ENCODE results near the gene EXOSC3. TPM values are rescaled to one million over a fixed set of nuclear protein-coding genes. Genes with fewer than 3 reads are reported as not detected.

The EXOSC3 gene
- total and polyA plus RNA-seq, 2 of the 8 experiments (the other 6 are each of a cell fraction or from before 2014, with no cell fraction given) = 46.7 to 73.4 TPM

DNA sequence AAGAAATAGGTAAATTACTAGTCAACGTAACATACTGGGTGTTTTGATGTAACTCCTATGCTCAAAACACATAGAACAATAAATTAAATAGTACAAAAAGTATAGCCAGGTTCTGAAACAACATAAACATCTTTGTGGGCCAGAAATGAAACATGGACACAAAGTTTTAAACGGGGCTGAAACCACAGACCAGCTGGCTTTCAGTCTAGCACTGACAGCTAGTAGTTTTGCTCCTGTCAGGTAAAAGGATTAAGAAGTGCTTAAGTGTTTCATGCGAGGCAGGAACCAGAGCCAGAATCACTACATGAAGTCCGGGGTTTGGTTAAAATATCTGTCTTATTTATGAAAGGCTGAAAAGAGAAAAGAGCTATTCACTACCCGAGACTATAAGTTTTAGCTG is 35.3 kb upstream of the EXOSC3 start:
- ChIA-PET POLR2A (ENCODE audit: partially characterized antibody) (no interaction called here), CTCF (ENCODE audit: partially characterized antibody) (no interaction called here)
- Histone ChIP-seq H3K4ac (replicated peaks; ENCODE audit: insufficient read length, low read depth, low read length) (no peak overlapping the region), H2BK5ac (ENCODE audit: low read depth, low read length) (no peak overlapping the region), H2AK5ac (ENCODE audit: low read depth, low read length) (no peak overlapping the region), H3K9ac (replicated peaks in 1 of 4; ENCODE audit: extremely low read depth in 1 of 4, low read depth in 3 of 4, low read length in 3 of 4) (no peak overlapping the region), H4K20me1 (replicated peaks in 1 of 2; ENCODE audit: control insufficient read depth in 1 of 2, insufficient read depth in 2 of 2, low read length in 2 of 2) (no peaks in the 10 kb centered on the region), H3K23ac (ENCODE audit: insufficient read length) (no peak overlapping the region), H3K27ac (ENCODE audit: low read depth, low read length) (no peak overlapping the region), H3K79me1 (ENCODE audit: low read depth, low read length) (no peaks in the 10 kb centered on the region), H3K4me1 (replicated peaks in 1 of 4; ENCODE audit: control insufficient read depth in 3 of 4, insufficient read depth in 4 of 4, low read length in 3 of 4) (no peaks in the 10 kb centered on the region), H2BK15ac (ENCODE audit: low read length) (no peak overlapping the region), H3K36me3 (ENCODE audit: control insufficient read depth in 2 of 4, insufficient read depth in 4 of 4, low read length in 3 of 4) (peaks cover 0 to 9% (median 0%) of the 10 kb centered on the region in 4 experiments; a peak in 2 of 8 replicates), H3K14ac (ENCODE audit: insufficient read length) (no peak overlapping the region), H4K8ac (ENCODE audit: extremely low read depth, insufficient read depth, low read length) (no peak overlapping the region), H3K4me3 (ENCODE audit: extremely low read depth in 1 of 4, insufficient read depth in 2 of 4, low read depth in 3 of 4, low read length in 4 of 4) (no peak overlapping the region), H4K5ac (ENCODE audit: insufficient read length, low read depth, low read length) (no peak overlapping the region), H3K9me3 (ENCODE audit: insufficient read depth in 2 of 2, low read depth in 1 of 2, low read length in 1 of 2) (no peaks in the 10 kb centered on the region), H3K56ac (replicated peaks; ENCODE audit: insufficient read length, low read depth, low read length) (no peak overlapping the region), H3K4me2 (ENCODE audit: insufficient read depth in 1 of 2, low read depth in 2 of 2, low read length in 2 of 2) (no peak overlapping the region), H3K27me3 (replicated peaks in 1 of 4; ENCODE audit: control insufficient read depth in 3 of 4, extremely low read depth in 1 of 4, insufficient read depth in 3 of 4, low read length in 3 of 4) (no peaks in the 10 kb centered on the region), H3K18ac (ENCODE audit: extremely low read depth, low read length) (no peak overlapping the region), H2BK12ac (ENCODE audit: low read depth, low read length) (no peak overlapping the region), H2BK120ac (replicated peaks; ENCODE audit: low read depth, low read length) (no peak overlapping the region), H4K91ac (replicated peaks; ENCODE audit: insufficient read length, low read length) (no peak overlapping the region), H3K23me2 (ENCODE audit: low read depth, low read length) (no peaks in the 10 kb centered on the region), H2BK20ac (ENCODE audit: low read length) (no peak overlapping the region), H3K79me2 (ENCODE audit: control insufficient read depth in 1 of 2, insufficient read depth in 2 of 2, low read length in 2 of 2) (no peaks in the 10 kb centered on the region), H2AFZ (ENCODE audit: low read length) (no peak overlapping the region)
- TF ChIP-seq KDM5A (IDR thresholded peaks at IDR 0.05; ENCODE audit: low read length) (no peak), SP4 (IDR thresholded peaks at IDR 0.05; ENCODE audit: low read length) (no peak), RNF2 (IDR thresholded peaks at IDR 0.05; ENCODE audit: borderline replicate concordance, low read depth, low read length, missing control alignments, poor library complexity, severe bottlenecking) (no peak), TAF1 (IDR thresholded peaks at IDR 0.05; ENCODE audit: low read depth, low read length) (no peak), TCF12 (IDR thresholded peaks at IDR 0.05; ENCODE audit: low read depth, low read length) (no peak), NRF1 (IDR thresholded peaks at IDR 0.05; ENCODE audit: low read depth, low read length) (no peak), TBP (IDR thresholded peaks at IDR 0.05; ENCODE audit: low read depth, low read length) (no peak), CHD1 (IDR thresholded peaks at IDR 0.05; ENCODE audit: low read depth, low read length) (no peak), EGR1 (IDR thresholded peaks at IDR 0.05; ENCODE audit: borderline replicate concordance, low read depth, low read length) (no peak), CTCF (IDR thresholded peaks at IDR 0.05; ENCODE audit: control extremely low read depth in 1 of 3, insufficient read depth in 1 of 3, low read depth in 1 of 3, low read length in 3 of 3) (no peak)
- TF ChIP-seq, protein P1, sequence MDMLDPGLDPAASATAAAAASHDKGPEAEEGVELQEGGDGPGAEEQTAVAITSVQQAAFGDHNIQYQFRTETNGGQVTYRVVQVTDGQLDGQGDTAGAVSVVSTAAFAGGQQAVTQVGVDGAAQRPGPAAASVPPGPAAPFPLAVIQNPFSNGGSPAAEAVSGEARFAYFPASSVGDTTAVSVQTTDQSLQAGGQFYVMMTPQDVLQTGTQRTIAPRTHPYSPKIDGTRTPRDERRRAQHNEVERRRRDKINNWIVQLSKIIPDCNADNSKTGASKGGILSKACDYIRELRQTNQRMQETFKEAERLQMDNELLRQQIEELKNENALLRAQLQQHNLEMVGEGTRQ (IDR thresholded peaks at IDR 0.05; ENCODE audit: low read length) = no peak
- DNase-seq (ENCODE audit: low read depth in 1 of 2, low spot score in 2 of 2) = no peak
- WGBS, 2 experiments (ENCODE audit: extremely low coverage in 1 of 2, insufficient coverage in 1 of 2, insufficient read length in 1 of 2, insufficient replicate concordance in 2 of 2, low coverage in 1 of 2, low lambda C conversion rate in 2 of 2, missing lambda C conversion rate in 1 of 2) = 95% methylated on average over 5 of the region's 5 CpGs; no CpG with 5 or more reads in 1 of the 2 experiments
- FAIRE-seq = no peak
